K562 (cell line): Measurements from ENCODE around the gene ATF7IP. TPM values are rescaled to one million over a fixed set of nuclear protein-coding genes. Genes with fewer than 3 reads are reported as not detected.

Source experiments
- CC2D1A ChIP-seq: fragments of 450-650 bp; IDR thresholded peaks from 2 replicates; pipeline ENCODE4 v1.6.1; 2017; ENCODE audit warnings: mild to moderate bottlenecking
- CCNT2 ChIP-seq: IDR thresholded peaks from 2 replicates; pipeline ENCODE4 v1.6.1; 2011; ENCODE audit warnings: borderline replicate concordance, low read depth, mild to moderate bottlenecking, moderate library complexity, mixed read lengths, low read length; ENCODE audit not compliant: insufficient read length; ENCODE audit errors: extremely low read depth
- CREB3L1 ChIP-seq: fragments of 450-650 bp; IDR thresholded peaks from 2 replicates; pipeline ENCODE4 v1.6.1; 2014; ENCODE audit warnings: low read depth, mild to moderate bottlenecking, moderate library complexity, borderline replicate concordance
- KDM5B ChIP-seq: fragments of 200-600 bp; sonication (generic); IDR thresholded peaks from 2 replicates; pipeline ENCODE4 v1.6.1; 2012; ENCODE audit warnings: low read depth, mild to moderate bottlenecking, moderate library complexity, low read length, control low read depth, inconsistent platforms; ENCODE audit not compliant: insufficient replicate concordance
- MCM2 ChIP-seq: fragments of 450-650 bp; IDR thresholded peaks from 2 replicates; pipeline ENCODE4 v1.6.1; 2017; ENCODE audit warnings: low read depth, mild to moderate bottlenecking
- PHF20 ChIP-seq: fragments of 450-650 bp; IDR thresholded peaks from 2 replicates; pipeline ENCODE4 v1.6.1; 2018; ENCODE audit not compliant: partially characterized antibody
- PRMT5 ChIP-seq: sonication (generic); formaldehyde crosslinking; IDR thresholded peaks from 2 replicates; pipeline ENCODE4 v1.5.0; 2020; ENCODE audit warnings: missing genetic modification reagents
- RB1 ChIP-seq: fragments of 450-650 bp; IDR thresholded peaks from 2 replicates; pipeline ENCODE4 v1.6.1; 2017; ENCODE audit warnings: low read depth, mild to moderate bottlenecking
- RBFOX2 ChIP-seq: fragments of 200-400 bp; formaldehyde crosslinking; IDR thresholded peaks from 2 replicates; pipeline ENCODE4 v1.6.1; 2017; ENCODE audit warnings: low read depth, mild to moderate bottlenecking, low read length, moderate library complexity
- SPI1 ChIP-seq: IDR thresholded peaks from 2 replicates; pipeline ENCODE4 v1.6.1; 2011; ENCODE audit warnings: low read depth, low read length, control low read depth, borderline replicate concordance
- ZNF140 ChIP-seq: fragments of 250-450 bp; sonication (Bioruptor Pico); IDR thresholded peaks from 2 replicates; pipeline ENCODE4 v1.8.0; 2021; ENCODE audit warnings: moderate library complexity, mild to moderate bottlenecking, inconsistent platforms
- ZNF318 ChIP-seq, 2 experiments: fragments of 450-650 bp; IDR thresholded peaks; 2 replicates each; pipeline ENCODE4 v1.6.1; 2016; ENCODE audit warnings: mild to moderate bottlenecking in 2 of 2, borderline replicate concordance in 1 of 2, low read depth in 1 of 2, moderate library complexity in 1 of 2
- ZNF395 ChIP-seq: fragments of 200-800 bp; sonication (Bioruptor generic); IDR thresholded peaks from 2 replicates; pipeline ENCODE4 v1.6.1; 2017; ENCODE audit warnings: missing genetic modification characterization, missing compliant biosample characterization
- polyA plus RNA-seq, 8 experiments: library from polyadenylated mRNA; depleted of rRNA in 4 of 8; stranded (reverse) in 5 of 8; unstranded in 3 of 8; fragments of >200 nt; fragmentation: Nextera tagmentation in 2 of 8; fragmentation: Illumina TruSeq in 1 of 8; extraction: Ambion mirVana in 2 of 8; extraction: Trizol in 1 of 8; gene quantifications; 2 replicates each; pipeline versions ENCODE4 v1.2.1 to v1.2.3, GENCODE V29; 2011 to 2014; ENCODE audit warnings: inconsistent platforms in 1 of 8, missing spikeins in 1 of 8
- total RNA-seq, 7 experiments: library from RNA; depleted of rRNA in 6 of 7; stranded (reverse); fragments of >200 nt in 6 of 7; fragmentation: Illumina TruSeq in 2 of 7; extraction: Trizol in 2 of 7; gene quantifications; 2 replicates each; pipeline versions ENCODE4 v1.2.1 to v1.2.3, GENCODE V29; 2011 to 2021; ENCODE audit warnings: low replicate concordance in 1 of 7

ATF7IP gene
- total and polyA plus RNA-seq, 9 of the 15 experiments (the other 6 are each of a cell fraction or from before 2014, with no cell fraction given): 2.8 to 27.1 (median 11.0) TPM

GRCh38 chr12:14384783-14385638 lies 19.5 kb downstream of the ATF7IP start (continued):
- TF ChIP-seq ZNF318 (IDR thresholded peaks at IDR 0.05; ENCODE audit: borderline replicate concordance in 1 of 2, low read depth in 1 of 2) (peak in 1 of 2 experiments; percentile 79; a peak in 2 of 4 replicates), MCM2 (no peak), PRMT5 (CRISPR knock-in tag) (no peak), PHF20 (no peak), RBFOX2 (0 out of 2 replicates have a peak, but pooled peaks have one; percentile 14), ZNF140 (CRISPR knock-in tag) (no peak), CC2D1A (peak; percentile 56; the same call in 1 of the 2 replicates), CREB3L1 (peak; percentile 48; the same call in 1 of the 2 replicates), ZNF395 (CRISPR knock-in tag) (0 out of 2 replicates have a peak, but pooled peaks have one; percentile 40), SPI1 (no peak), RB1 (no peak), CCNT2 (no peak), KDM5B (peak; percentile 39)
